ENCODE results near the gene MMRN2.
A peak's percentile ranks its signal among the peaks of the same experiment; 100 is the strongest.
"Not testable (repeated sequence)": the region's sequence is repeated elsewhere in the genome, so short reads cannot be mapped to it uniquely, and the experiment has no call there.

Gene MMRN2

DNA sequence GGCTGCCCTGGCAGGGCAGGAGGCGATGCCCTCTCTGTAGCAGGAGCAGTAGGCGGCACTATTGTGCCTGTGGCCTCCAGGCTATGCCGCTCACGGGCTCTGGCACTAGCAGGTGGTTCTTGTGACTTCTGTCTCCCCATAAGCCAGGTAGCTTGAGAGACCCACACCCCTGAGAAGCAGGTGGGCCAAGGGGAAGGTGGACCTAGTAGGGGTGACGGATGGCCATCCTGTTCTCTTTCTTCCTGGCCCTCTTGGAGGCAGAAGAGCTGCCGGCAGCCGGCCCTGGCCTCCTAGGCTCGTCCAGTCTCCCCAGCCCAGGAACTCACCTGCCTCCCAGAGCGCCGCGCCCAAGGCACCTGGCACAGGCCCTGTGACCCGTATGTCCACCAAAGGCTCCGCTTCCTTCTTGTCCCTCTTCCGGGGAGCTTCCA, 15.4 kb downstream of the MMRN2 start:
- DNase-seq (ENCODE audit: low read depth in 2 of 2) = no peak

DNA sequence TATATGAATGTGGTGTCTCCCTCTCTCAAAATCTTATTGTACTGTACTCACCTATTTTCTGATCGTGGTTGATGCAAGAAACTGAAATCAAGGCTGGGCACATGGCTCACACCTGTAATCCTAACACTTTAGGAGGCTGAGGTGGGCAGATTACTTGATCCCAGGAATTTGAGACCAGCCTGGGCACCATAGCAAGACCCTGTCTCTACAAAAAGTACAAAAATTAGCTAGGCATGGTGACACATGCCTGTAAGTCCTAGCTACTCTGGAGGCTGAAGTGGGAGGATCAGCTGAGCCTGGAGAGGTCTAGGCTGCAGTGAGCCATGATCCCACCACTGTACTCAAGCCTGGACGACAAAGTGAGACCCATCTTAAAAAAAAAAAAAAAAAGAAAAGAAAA, 16.0 kb downstream of the MMRN2 start:
- DNase-seq (ENCODE audit: low read depth in 2 of 2) = no peak

DNA sequence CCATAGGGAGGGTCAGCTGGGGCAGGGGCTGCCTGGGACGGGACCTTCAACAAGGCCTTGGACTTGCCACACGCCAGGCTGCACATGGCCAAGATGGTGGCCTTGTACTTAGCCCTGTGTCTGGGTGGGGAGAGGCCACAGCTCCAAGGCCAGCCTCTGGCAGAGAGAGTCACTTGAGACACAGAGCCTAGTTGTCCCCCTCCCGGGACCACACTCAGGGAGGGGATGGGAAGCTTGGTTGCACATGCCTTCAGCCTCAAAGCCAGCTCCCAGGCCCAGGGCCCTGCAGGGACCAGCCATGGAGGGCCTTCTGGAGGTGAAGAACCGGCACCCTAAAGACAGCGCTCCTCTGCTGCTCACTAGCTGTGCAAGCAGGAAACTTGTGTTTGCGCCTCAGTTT, 16.7 kb downstream of the MMRN2 start:
- no peak for DNase-seq (ENCODE audit: low read depth in 2 of 2)

DNA sequence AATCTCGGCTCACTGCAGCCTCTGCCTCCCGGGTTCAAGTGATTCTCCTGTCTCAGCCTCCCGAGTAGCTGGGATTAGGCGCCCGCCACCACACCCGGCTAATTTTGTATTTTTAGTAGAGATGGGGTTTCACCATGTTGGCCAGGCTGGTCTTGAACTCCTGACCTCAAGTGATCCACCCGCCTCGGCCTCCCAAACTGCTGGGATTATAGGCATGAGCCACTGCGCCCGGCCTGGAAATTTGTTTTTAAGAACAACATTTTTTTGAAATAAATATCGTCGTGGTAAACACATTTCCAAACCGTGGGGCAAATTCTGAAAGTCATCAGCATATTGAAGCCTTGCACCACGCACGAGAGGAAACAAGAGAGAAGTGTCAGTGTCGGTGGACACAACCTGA, 17.3 kb downstream of the MMRN2 start:
- not testable (repeated sequence) for DNase-seq (ENCODE audit: low read depth in 2 of 2)

DNA sequence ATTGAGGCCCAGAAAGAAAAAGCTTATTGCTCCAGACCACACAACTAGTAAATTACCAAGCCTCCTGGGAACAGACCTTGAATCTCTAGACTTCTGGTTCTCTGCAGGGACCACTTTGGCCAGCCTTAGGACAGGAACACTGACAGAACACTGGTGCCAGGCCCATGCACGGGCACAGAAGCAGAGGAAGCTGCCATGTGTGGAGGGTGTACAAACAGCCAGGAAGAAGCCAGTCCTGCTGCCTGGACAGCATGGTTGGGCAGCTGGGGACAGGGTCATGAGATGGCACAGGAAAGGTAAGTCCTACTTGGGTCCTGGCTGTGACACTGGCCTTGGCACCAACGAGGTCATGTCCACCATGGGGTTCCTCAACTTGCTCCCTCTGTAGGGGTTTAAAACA, 19.2 kb downstream of the MMRN2 start:
- no peak for DNase-seq (ENCODE audit: low read depth in 2 of 2)

DNA sequence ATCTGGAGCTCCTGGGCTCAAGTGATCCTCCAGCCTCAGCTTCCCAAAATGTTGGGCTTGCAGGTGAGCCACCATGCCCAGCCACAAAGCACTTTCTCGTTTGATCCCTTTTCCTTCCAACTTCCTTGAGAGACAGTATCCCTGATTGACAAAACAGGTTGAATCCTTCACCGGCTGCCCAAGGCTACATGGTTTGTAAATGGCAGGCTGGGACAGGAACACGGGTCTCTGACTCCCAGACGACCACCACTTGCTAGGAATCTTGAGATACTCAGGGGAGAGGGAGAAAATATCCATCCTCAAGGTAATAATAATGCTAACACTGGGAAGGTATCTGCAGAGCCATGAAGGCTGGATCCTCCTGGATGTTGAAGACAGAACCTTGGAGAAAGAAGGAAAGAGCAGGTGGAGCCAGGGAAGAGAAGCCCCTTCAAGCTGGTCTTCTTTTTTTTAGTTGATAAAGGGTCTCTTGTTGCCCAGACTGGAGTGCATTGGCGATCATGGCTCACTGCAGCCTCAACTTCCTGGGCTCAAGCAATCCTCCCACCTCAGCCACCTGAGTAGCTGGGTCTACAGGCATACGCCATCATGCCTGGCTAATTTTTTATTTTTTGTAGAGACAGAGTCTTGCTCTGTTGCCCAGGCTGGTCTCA, 19.8 kb downstream of the MMRN2 start:
- no peak for DNase-seq (ENCODE audit: low read depth in 2 of 2)

DNA sequence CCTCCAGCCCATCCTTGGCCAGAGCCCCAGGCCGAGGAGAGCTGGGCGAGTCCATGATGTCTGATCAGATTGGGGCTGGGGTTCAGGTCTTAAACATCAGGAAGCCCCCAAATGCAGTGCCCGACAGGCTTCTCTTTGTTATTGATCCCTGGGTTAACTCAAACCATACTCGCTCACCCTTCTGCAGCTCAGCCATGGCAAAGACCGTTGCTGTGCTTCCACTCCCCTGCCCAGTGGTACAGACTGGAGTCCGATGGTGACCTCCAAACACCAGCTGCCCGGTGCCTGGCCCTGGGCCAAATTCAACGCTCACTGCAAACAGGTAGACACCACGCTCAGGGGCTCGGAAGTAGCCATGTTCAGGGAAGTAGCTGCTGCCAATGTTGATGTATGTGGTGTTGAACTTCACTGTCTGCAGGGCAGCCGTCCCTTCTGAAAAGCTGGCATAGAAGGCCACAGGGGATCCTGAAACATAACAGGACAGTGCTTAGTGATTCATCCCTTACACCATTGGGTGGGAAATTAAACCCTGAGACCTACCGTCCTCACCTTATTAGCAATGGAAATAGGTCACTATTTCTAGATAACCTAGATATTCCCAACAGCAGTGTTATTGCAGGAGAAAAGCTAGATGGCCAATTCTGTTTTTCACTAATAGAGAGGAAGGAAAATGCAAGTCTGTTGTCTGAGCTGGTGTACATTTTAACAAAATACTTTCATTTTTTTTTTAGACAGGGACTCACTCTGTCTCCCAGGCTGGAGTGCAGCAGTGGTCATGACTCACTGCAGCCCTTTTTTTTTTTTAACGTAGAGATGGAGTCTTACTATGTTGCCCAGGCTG, 20.5 kb downstream of the MMRN2 start:
- no peak for DNase-seq (ENCODE audit: low read depth in 2 of 2)

DNA sequence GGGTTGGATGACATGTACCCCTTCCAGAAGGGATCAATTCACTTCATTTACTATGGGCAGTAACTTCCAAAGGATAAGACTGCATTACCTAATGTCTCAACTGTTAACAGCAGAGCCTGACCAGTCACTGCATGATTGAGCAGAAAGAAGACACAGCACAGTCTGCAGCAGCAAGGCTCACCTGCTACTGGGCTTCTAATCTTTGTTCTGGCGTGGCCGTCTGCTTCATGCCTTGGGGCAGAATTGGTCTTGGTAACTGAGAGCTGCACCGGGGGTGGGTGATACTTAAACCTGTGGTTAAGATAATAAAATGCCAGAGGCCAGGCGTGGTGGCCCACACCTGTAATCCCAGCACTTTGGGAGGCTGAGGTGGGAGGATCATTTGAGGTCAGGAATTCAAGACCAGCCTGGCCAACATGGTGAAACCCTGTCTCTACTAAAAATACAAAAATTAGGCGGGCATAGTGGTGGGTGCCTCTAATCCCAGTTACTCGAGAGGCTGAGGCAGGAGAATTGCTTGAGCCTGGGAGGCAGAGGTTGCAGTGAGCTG, 23.2 kb downstream of the MMRN2 start:
- not testable (repeated sequence) for DNase-seq (ENCODE audit: low read depth in 2 of 2)

DNA sequence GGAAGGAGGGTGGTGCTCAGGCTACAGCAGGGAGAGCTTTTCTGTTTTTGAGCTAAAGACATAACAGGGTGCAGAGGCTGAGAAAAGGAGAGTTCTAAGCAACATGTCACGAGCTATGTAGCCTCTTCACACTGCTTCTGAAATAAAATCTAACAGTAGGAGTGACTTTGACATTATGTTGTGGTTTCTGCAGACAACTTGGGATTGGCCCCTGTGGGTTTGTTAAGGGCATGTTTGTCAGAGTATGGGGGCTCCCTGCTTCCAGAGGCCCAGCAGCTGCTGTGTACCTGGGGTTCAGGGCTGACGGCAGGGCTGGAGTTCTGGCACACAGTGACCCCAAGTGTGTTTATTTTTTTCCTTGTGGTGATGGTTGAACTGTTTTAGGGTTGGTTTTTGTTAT, 24.7 kb downstream of the MMRN2 start:
- no peak for DNase-seq (ENCODE audit: low read depth in 2 of 2)

DNA sequence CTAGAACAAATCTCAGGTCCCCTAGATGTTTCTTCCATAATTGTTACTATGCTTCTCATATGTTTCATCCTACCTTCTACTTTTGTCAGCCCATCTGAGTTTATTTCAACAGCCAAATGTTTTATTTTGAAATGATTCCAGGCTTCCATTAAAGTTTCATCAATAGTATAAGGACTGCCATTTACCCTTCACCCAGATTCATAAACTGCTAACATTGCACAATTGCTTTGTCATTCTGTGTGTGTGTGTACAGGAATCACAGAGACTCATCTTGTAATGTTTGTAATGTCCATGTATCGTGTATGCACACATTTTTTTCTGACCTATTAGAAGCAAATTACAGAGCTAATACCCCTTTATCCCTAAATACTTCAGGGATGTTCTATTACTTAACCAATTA, 25.5 kb downstream of the MMRN2 start:
- DNase-seq (ENCODE audit: low read depth in 2 of 2) = no peak

DNA sequence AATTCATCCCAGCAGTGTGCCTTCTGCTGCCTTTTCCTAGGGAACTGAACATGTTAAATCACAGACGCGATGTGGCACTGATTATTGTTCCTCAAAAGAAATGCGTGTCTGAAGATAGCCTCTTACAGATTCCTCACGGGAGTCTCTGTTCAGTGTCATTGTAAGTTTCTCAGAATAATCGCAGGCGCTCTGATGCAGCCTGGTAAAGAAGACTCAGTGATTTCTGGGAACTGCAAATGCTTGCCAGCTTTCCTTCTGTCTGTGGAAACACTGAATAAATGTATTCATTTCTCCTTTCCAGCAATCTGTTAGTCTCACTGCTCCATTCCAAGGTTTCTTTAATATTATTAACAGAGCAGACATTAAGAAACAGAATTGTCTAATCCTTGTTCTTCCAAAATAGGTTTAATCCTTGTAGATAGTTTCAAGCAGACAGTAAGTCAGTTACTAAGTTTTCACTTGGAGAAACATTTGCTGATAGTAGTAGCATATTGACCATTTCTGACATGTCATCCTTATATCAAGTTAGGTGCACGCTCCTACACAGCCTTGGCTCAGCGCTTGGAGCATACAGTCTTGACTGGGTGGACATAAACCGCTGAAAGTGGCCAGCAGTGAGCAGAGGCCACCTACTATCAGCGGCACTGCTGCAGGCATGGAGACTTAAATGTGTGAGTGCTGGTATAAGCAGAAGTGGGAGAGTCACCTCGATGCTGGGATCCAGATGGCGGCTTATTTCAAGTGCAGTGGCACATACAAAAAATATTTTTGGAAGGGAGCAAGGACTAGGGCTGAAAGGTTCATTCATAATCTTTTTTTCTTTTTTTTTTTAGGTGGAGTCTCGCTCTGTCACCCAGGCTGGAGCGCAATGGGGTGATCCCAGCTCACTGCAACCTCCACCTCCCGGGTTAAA, 27.7 kb downstream of the MMRN2 start:
- no peak for DNase-seq (ENCODE audit: low read depth in 2 of 2)

DNA sequence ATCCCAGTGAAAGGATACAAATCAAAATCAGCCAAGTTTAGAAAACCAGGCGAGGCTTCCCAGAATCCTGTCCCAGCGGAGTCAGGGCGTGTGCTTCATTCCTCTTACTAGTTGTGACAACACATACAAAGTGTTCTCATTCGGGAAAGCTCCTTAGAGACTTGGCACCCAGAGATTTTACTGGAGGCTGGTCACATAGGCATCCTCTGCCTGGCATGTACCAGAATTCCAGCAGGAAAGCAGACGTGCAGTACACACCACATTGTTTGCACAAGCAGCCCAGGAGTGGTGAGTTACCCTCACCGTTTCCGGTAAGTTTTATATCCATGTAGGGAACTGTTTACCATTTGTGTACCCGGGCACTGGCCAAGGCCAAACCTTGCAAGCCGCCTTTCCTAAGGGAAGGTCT, 34.9 kb downstream of the MMRN2 start:
- DNase-seq (ENCODE audit: low read depth in 2 of 2) = no peak

DNA sequence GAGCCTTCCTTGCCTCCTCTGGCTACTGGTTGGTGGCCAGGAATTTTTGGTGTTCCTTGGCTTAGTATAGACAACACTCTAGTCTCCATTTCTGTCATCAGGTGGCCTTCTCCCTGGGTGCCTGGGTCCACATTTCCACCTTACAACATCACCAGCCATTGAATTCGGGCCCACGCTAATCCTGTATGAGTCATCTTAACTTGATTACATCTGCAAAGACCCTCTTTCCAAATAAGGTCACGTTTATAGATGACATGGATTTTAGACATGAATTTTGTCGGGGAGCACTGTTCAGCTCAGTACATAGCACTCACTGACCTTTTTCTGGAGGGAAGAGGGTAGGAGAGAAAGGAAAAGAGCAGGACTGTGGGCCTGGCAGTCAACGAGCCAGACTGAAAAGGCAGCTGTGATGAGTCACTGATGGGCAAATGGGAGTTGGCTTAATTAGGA, 39.4 kb downstream of the MMRN2 start:
- no peak for DNase-seq (ENCODE audit: low read depth in 2 of 2)

DNA sequence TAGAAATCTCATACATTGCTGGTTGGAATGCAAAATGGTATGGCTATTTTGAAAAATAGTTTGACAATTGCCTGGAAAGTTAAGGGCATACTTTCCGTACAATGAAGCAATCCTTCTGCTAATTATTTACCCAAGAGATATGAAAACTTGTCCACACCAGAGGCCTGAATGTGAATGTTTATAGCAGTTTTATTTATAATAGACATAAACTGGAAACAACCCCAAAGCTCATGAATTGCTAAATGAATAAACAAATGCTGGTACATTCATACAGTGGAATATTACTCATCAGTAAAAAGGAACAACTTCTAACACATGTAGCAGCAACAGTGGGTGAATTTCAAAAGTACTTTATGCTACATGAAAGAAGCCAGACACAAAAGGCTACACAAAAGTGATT, 42.7 kb downstream of the MMRN2 start:
- DNase-seq (ENCODE audit: low read depth in 2 of 2) = no peak

DNA sequence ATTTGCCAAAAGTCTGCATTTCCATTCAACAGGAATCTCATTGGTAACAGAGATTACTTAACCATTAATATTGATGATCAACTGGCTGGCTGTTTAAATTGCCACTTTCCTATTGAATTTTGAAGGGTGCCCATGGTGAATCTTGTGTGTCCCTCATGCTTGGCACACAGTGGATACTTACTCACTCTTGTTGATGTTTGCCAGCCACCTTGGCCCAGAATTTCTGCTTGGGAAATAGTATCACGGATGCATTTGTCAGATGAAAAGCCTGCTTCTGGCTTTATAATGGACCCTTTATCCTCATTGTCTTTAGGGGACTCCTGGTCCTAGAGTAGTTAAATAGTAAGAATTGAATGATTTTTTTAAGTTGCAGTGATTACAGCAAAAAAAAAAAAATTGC, 52.0 kb downstream of the MMRN2 start:
- DNase-seq (ENCODE audit: low read depth in 2 of 2) = no peak

DNA sequence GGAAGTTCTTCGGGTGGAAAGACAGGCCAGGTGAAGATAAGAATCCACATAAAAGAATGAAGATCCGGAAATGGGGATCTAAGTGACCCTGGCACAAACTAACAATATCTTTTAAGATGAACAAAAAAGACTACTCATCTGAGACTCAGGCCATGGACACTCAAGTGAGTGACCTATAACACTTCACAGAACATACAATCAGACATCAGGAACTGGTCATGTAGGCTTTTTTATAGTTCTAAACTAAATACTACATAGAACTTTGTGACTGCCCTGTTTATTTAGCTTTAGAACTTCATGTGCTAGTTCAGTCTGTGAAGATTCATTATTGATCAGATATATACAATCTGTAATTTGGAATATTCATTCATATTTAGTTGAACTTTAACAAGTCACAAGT, 52.8 kb downstream of the MMRN2 start:
- no peak for DNase-seq (ENCODE audit: low read depth in 2 of 2)

DNA sequence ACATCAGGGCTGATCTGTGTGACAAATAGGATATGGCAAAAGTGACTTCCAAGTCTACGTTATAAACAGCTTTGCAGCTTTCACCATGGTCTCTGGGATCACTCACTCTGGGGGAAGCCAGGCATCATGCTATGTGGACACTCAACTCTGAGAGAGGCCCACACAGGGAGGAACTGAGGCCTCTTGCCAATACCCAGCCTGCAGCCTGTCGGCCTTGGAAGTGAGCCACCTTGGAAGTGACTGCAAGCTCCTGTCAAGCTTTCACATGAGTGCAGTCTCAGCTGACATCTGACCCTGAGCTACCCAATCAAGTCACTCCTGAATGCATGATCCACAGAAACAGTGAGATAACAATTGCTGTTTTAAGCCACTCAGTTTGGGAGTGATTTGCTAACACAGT, 56.5 kb downstream of the MMRN2 start:
- no peak for DNase-seq (ENCODE audit: low read depth in 2 of 2)

DNA sequence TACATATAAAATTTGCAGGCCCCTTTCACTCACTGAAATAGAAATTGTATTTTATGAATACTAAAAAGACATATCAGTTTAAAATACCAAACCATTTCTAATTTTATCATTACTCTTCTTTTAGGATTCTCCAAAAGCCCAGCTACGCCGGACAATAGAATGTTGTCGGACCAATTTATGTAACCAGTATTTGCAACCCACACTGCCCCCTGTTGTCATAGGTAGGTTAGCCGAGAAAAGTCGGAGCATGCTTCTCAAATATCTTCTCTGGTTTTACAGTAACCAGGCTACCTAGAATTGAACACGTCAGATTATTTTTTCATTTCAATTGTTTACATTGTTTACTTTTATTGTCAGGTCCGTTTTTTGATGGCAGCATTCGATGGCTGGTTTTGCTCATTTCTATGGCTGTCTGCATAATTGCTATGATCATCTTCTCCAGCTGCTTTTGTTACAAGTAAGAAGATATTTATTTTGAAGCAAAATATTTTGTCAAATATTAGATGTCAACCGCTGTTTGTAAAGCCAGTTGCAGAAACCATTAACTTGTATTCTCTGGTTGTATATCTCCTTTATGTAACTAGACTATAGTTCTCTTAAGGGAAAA, 57.6 kb downstream of the MMRN2 start:
- DNase-seq (ENCODE audit: low read depth in 2 of 2) = peak; percentile 5 to 18

DNA sequence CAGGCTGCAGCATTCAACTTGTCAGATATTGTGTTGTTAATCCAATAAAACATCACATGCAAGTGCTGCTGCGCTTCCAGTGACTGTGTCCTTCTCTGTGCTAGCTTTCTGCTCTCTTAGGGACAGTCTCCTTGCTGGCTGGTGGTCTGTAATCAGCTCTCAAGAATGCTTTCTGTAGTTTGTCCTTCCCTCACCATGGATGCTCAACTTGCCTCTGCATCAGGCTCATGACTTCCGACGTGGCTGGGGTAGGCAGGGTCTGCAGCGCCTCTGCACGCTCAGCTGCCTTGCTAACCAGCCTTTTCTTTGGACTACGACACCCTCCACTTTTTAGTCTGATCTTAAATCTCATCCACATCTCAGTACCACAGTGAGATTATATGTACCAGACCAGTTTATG, 58.3 kb downstream of the MMRN2 start:
- DNase-seq (ENCODE audit: low read depth in 2 of 2) = no peak

DNA sequence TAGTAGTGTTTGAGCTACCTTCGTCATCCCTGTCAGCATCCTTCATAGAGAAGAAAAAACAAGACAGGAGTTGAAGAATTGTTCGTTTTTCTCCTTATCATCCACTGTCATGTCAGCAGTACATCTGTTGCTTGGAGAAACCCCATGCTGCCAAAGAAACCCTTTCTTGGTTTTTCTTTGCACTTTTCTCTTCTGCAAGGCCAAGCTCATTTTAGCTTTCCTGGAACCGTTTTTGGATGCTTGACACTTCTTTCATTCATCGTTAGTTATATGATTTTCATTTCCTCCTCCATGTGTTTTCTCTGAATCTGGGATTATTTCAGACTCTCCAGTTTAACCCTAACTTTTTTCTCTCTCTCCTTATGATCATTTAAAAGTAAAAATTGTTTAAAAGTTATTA, 58.9 kb downstream of the MMRN2 start:
- DNase-seq (ENCODE audit: low read depth in 2 of 2) = no peak

DNA sequence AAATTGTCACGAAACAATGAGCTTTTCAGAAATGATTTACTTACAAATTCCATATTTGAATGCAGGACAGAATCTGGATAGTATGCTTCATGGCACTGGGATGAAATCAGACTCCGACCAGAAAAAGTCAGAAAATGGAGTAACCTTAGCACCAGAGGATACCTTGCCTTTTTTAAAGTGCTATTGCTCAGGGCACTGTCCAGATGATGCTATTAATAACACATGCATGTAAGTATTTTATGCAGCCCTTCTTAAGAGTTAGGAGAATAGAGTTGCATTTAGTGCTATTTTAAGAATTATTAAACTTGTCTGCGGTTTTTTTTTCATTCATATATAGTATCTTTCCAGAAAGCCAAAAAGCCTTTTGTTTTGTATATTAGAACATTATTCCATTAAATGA, 67.4 kb downstream of the MMRN2 start:
- DNase-seq (ENCODE audit: low read depth in 2 of 2) = no peak

Measured in stimulated activated CD4-positive, alpha-beta T cell treated with anti-CD3 and anti-CD28 coated beads, Interleukin-4, amount 100 ng/mL, for 48 hours (primary cell).